DND-41 (cell line): ENCODE measurements around the gene CACNA1H.
A peak's percentile ranks its signal among the peaks of the same experiment; 100 is the strongest.

Source experiments
- EZH2 ChIP-seq: IDR thresholded peaks from 3 replicates; pipeline ENCODE4 v1.6.1; 2012; ENCODE audit warnings: borderline replicate concordance, low read depth, mild to moderate bottlenecking, moderate library complexity, low read length, inconsistent platforms; ENCODE audit not compliant: severe bottlenecking
- TF ChIP-seq, protein P1 (sequence below): IDR thresholded peaks from 2 replicates; pipeline ENCODE4 v1.5.1; 2012; ENCODE audit warnings: borderline replicate concordance, low read length, moderate library complexity, mild to moderate bottlenecking; ENCODE audit not compliant: poor library complexity, severe bottlenecking; ENCODE audit errors: extremely low read depth

DNA sequence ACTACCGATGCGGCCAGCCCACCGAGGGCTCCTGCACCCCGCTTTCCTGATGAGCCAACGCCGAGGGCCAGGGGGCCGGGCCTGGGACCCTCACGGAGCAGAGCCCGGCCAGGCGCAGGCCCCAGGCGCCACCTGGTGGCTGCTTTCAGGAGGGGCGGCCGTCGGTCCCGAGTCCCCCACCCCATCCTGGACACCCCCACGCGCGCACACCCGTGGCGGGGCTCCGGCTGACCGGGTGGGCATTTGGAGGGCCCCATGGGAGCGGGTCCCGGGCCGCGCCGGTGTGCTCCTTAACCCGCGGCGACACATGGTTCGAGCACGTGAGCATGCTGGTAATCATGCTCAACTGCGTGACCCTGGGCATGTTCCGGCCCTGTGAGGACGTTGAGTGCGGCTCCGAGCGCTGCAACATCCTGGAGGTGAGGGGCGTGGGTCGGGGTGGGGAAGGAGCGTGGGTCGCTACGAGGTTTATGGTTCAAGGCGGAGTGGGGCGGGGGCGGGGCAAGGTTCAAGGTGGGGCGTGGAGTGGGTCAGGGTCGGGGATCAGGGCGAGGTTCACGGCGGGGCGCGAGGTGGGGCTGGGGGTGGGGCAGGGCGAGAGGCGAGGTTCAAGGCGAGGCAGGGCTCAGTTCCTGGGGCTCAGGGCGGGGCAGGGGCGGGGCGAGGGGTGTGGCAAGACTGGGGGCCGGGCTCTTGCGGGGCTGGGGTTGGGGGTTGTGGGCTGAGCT lies 41.9 kb downstream of the CACNA1H start:
- TF ChIP-seq, protein P1, sequence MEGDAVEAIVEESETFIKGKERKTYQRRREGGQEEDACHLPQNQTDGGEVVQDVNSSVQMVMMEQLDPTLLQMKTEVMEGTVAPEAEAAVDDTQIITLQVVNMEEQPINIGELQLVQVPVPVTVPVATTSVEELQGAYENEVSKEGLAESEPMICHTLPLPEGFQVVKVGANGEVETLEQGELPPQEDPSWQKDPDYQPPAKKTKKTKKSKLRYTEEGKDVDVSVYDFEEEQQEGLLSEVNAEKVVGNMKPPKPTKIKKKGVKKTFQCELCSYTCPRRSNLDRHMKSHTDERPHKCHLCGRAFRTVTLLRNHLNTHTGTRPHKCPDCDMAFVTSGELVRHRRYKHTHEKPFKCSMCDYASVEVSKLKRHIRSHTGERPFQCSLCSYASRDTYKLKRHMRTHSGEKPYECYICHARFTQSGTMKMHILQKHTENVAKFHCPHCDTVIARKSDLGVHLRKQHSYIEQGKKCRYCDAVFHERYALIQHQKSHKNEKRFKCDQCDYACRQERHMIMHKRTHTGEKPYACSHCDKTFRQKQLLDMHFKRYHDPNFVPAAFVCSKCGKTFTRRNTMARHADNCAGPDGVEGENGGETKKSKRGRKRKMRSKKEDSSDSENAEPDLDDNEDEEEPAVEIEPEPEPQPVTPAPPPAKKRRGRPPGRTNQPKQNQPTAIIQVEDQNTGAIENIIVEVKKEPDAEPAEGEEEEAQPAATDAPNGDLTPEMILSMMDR, result peak; percentile 68
- no peak for TF ChIP-seq EZH2
